Gastroesophageal sphincter (tissue), 3 donors: ENCODE data around the gene HMGCL.

Experiments
- CTCF ChIP-seq, 4 experiments: fragments of 200-600 bp in 2 of 4; fragments of 450-650 bp in 2 of 4; sonication (generic) in 1 of 4; IDR thresholded peaks; one replicate each; pipeline ENCODE4 v1.5.1; 2017 to 2019; ENCODE audit warnings: antibody characterized with exemption in 4 of 4, mild to moderate bottlenecking in 2 of 4, moderate library complexity in 2 of 4
- POLR2AphosphoS5 ChIP-seq: sonication (generic); formaldehyde crosslinking; IDR thresholded peaks from one replicate; pipeline ENCODE4 v1.6.1; 2017; ENCODE audit warnings: antibody characterized with exemption

GRCh38 chr1:23864801-23865542 lies 39.7 kb upstream of the HMGCL start:
- TF ChIP-seq POLR2AphosphoS5 (no peak), CTCF (IDR thresholded peaks at IDR 0.05) (no peak)
